HepG2 (cell line): ENCODE results near the gene PPP2R5C. TPM values are rescaled to one million over a fixed set of nuclear protein-coding genes. Genes with fewer than 3 reads are reported as not detected.

Source experiments
- ELF1 ChIP-seq: sonication (generic); formaldehyde crosslinking; IDR thresholded peaks from 2 replicates; pipeline ENCODE4 v1.4.0; 2020; ENCODE audit warnings: missing genetic modification reagents
- GABPA ChIP-seq, 2 experiments: IDR thresholded peaks; 2 replicates each; pipeline ENCODE4 v1.6.1; 2011 to 2016; ENCODE audit warnings: low read depth in 2 of 2, low read length in 1 of 2, missing biosample characterization in 1 of 2, missing genetic modification characterization in 1 of 2
- GATAD1 ChIP-seq: IDR thresholded peaks from 2 replicates; pipeline ENCODE4 v1.6.1; 2016; ENCODE audit warnings: missing genetic modification reagents, missing compliant biosample characterization
- HDAC6 ChIP-seq: fragments of 200-600 bp; sonication (generic); IDR thresholded peaks from 2 replicates; pipeline ENCODE4 v1.7.0; 2017; ENCODE audit warnings: mild to moderate bottlenecking, antibody characterized with exemption, low read length, low read depth
- NR3C1 ChIP-seq: sonication (generic); formaldehyde crosslinking; IDR thresholded peaks from 2 replicates; pipeline ENCODE4 v1.4.0; 2020; ENCODE audit warnings: missing genetic modification reagents
- PAX8 ChIP-seq: sonication (generic); formaldehyde crosslinking; IDR thresholded peaks from 2 replicates; pipeline ENCODE4 v1.8.0; 2022; ENCODE audit warnings: mild to moderate bottlenecking, missing genetic modification reagents, borderline replicate concordance
- RXRB ChIP-seq: IDR thresholded peaks from 2 replicates; pipeline ENCODE4 v1.6.1; 2016; ENCODE audit warnings: borderline replicate concordance, missing genetic modification reagents, missing compliant biosample characterization
- SOX5 ChIP-seq: IDR thresholded peaks from 2 replicates; pipeline ENCODE4 v1.6.1; 2016; ENCODE audit warnings: borderline replicate concordance
- THAP7 ChIP-seq: sonication (generic); formaldehyde crosslinking; IDR thresholded peaks from 2 replicates; pipeline ENCODE4 v1.8.1; 2023; ENCODE audit warnings: mild to moderate bottlenecking, missing genetic modification reagents
- ZNF160 ChIP-seq: sonication (generic); formaldehyde crosslinking; IDR thresholded peaks from 2 replicates; pipeline ENCODE4 v1.8.0; 2022; ENCODE audit warnings: mild to moderate bottlenecking, inconsistent platforms, missing genetic modification reagents
- ZNF318 ChIP-seq: sonication (generic); formaldehyde crosslinking; IDR thresholded peaks from 2 replicates; pipeline ENCODE4 v1.4.0; 2020; ENCODE audit warnings: mild to moderate bottlenecking, missing genetic modification reagents
- ZNF547 ChIP-seq: sonication (generic); formaldehyde crosslinking; IDR thresholded peaks from 2 replicates; pipeline ENCODE4 v1.5.1; 2020; ENCODE audit warnings: mild to moderate bottlenecking, missing genetic modification reagents
- ZNF558 ChIP-seq: sonication (generic); formaldehyde crosslinking; IDR thresholded peaks from 2 replicates; pipeline ENCODE4 v1.9.0; 2022; ENCODE audit warnings: mild to moderate bottlenecking, missing genetic modification reagents, borderline replicate concordance
- ZNF746 ChIP-seq: sonication (generic); formaldehyde crosslinking; IDR thresholded peaks from 2 replicates; pipeline ENCODE4 v1.8.0; 2022; ENCODE audit warnings: mild to moderate bottlenecking, missing genetic modification reagents
- polyA plus RNA-seq, 8 experiments: library from polyadenylated mRNA; depleted of rRNA in 3 of 8; stranded (reverse) in 7 of 8; unstranded in 1 of 8; fragments of >200 nt; fragmentation: Illumina TruSeq in 4 of 8; extraction: Trizol in 4 of 8; gene quantifications; 2 replicates each; pipeline versions ENCODE4 v1.2.1 to v1.2.3, GENCODE V29; 2011 to 2016; ENCODE audit warnings: low read depth in 4 of 8, missing spikeins in 1 of 8, mixed read lengths in 1 of 8; ENCODE audit not compliant: insufficient read depth in 1 of 8
- total RNA-seq, 5 experiments: library from RNA; depleted of rRNA; stranded (reverse); fragments of >200 nt; fragmentation: Illumina TruSeq; extraction: Trizol; gene quantifications; 2 replicates each; pipeline ENCODE4 v1.2.3, GENCODE V29; 2016; ENCODE audit warnings: low read depth in 1 of 5
- TF ChIP-seq, protein P1 (sequence below): sonication (generic); formaldehyde crosslinking; IDR thresholded peaks from 2 replicates; pipeline ENCODE4 v1.4.0; 2020; ENCODE audit warnings: low read depth, mild to moderate bottlenecking, missing genetic modification reagents
- TF ChIP-seq, protein P2 (sequence below): sonication (generic); formaldehyde crosslinking; IDR thresholded peaks from 2 replicates; pipeline ENCODE4 v1.8.0; 2022; ENCODE audit warnings: mild to moderate bottlenecking, missing genetic modification reagents, moderate library complexity

PPP2R5C gene
- total and polyA plus RNA-seq, 2 of the 13 experiments (the other 11 are each of a cell fraction or from before 2014, with no cell fraction given) = 74.3 to 78.5 TPM

- TF ChIP-seq, protein P1, sequence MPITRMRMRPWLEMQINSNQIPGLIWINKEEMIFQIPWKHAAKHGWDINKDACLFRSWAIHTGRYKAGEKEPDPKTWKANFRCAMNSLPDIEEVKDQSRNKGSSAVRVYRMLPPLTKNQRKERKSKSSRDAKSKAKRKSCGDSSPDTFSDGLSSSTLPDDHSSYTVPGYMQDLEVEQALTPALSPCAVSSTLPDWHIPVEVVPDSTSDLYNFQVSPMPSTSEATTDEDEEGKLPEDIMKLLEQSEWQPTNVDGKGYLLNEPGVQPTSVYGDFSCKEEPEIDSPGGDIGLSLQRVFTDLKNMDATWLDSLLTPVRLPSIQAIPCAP (CRISPR knock-in tag) = no peak
- TF ChIP-seq NR3C1 (CRISPR knock-in tag) = no peak
- TF ChIP-seq RXRB = peak; percentile 16; the same call in 1 of the 2 replicates
- peak; percentile 28; the same call in 1 of the 2 replicates for TF ChIP-seq THAP7 (CRISPR knock-in tag)
- no peak for TF ChIP-seq ZNF547 (CRISPR knock-in tag)
- TF ChIP-seq ZNF558 (CRISPR knock-in tag) = no peak
- no peak for TF ChIP-seq GATAD1 (CRISPR knock-in tag)
- TF ChIP-seq ELF1 (CRISPR knock-in tag) = no peak
- TF ChIP-seq ZNF318 (CRISPR knock-in tag) = no peak
- TF ChIP-seq, protein P2, sequence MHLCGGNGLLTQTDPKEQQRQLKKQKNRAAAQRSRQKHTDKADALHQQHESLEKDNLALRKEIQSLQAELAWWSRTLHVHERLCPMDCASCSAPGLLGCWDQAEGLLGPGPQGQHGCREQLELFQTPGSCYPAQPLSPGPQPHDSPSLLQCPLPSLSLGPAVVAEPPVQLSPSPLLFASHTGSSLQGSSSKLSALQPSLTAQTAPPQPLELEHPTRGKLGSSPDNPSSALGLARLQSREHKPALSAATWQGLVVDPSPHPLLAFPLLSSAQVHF (CRISPR knock-in tag) = no peak
- no peak for TF ChIP-seq ZNF160 (CRISPR knock-in tag)
- TF ChIP-seq SOX5 = 0 out of 2 replicates have a peak, but pooled peaks have one; percentile 11
- TF ChIP-seq GABPA (IDR thresholded peaks at IDR 0.05; ENCODE audit: low read depth, low read length) = no peak
- no peak for TF ChIP-seq GABPA (CRISPR knock-in tag; IDR thresholded peaks at IDR 0.05; ENCODE audit: low read depth)
- TF ChIP-seq ZNF746 (CRISPR knock-in tag) = no peak; the same call in 1 of the 2 replicates
- no peak for TF ChIP-seq PAX8
- no peak for TF ChIP-seq HDAC6
Observed at GRCh38 chr14:101961011-101961721, 199.7 kb downstream of the PPP2R5C start (continued).
